ENCODE measurements around the gene DCC.

GRCh38 chr18:53253789-53254188 is 913.8 kb downstream of the DCC start:
- TF ChIP-seq EZH2 (IDR thresholded peaks at IDR 0.05; ENCODE audit: insufficient read depth, poor library complexity, severe bottlenecking) (no peak), EZH2phosphoT487 (IDR thresholded peaks at IDR 0.05; ENCODE audit: insufficient read depth, low read depth) (no peak)
